Measurements from ENCODE around the gene TMEM171.

The TMEM171 gene

GRCh38 chr5:73154208-73155006 lies 34.0 kb downstream of the TMEM171 start:
- no peak overlapping the region for H3K4me2 ChIP-seq (ENCODE audit: low read length, poor library complexity, severe bottlenecking)
- H4K8ac ChIP-seq (ENCODE audit: low read length), result no peak overlapping the region
- H3K9ac ChIP-seq (ENCODE audit: low read length), result no peak overlapping the region
- no peaks in the 10 kb centered on the region for H3K79me1 ChIP-seq (replicated peaks; ENCODE audit: low read length, poor library complexity, severe bottlenecking)
- H3K27ac ChIP-seq (ENCODE audit: low read length, poor library complexity, severe bottlenecking), result peak overlapping the region; percentile 80
- no peak overlapping the region for H3K4me3 ChIP-seq (ENCODE audit: insufficient read depth in 1 of 2, low read depth in 1 of 2, low read length in 2 of 2)
- WGBS, result 100% methylated on average over 3 of the region's 5 CpGs
- H2BK15ac ChIP-seq (ENCODE audit: low read depth, poor library complexity, severe bottlenecking), result no peak overlapping the region
- H2AK5ac ChIP-seq (ENCODE audit: low read length, severe bottlenecking), result peak overlapping the region; percentile 99
- H3K4me1 ChIP-seq (ENCODE audit: control insufficient read depth, insufficient read depth, low read depth, low read length), result peaks cover 38% of the 10 kb centered on the region
- peaks cover 0 to 6% of the 10 kb centered on the region in 2 experiments for H3K27me3 ChIP-seq (ENCODE audit: control insufficient read depth in 1 of 2, insufficient read depth in 1 of 2, low read length in 2 of 2)
- H2BK120ac ChIP-seq (ENCODE audit: low read depth, low read length), result no peak overlapping the region
- no peak overlapping the region for H2AFZ ChIP-seq (ENCODE audit: low read depth, low read length)
- no peak overlapping the region for H3K14ac ChIP-seq (ENCODE audit: low read length in 2 of 2)
- H3K18ac ChIP-seq (ENCODE audit: low read depth in 1 of 2, low read length in 2 of 2), result no peak overlapping the region
- H3K4ac ChIP-seq (ENCODE audit: low read depth in 1 of 2, low read length in 2 of 2), result no peak overlapping the region
- peak overlapping the region; percentile 69 for H2BK5ac ChIP-seq (ENCODE audit: low read depth, low read length, poor library complexity, severe bottlenecking)
- no peak for DNase-seq
- H3K9me3 ChIP-seq (ENCODE audit: control insufficient read depth, low read length), result no peaks in the 10 kb centered on the region
- H3K23ac ChIP-seq (ENCODE audit: low read length in 2 of 2), result no peak overlapping the region
- no peak overlapping the region for H4K91ac ChIP-seq (ENCODE audit: low read length)
- no peaks in the 10 kb centered on the region for H3K36me3 ChIP-seq (ENCODE audit: control insufficient read depth in 1 of 2, insufficient read depth in 2 of 2, low read depth in 1 of 2, low read length in 2 of 2)
- H2BK12ac ChIP-seq (ENCODE audit: low read length in 2 of 2), result no peak overlapping the region

GRCh38 chr5:73155271-73156222 lies 35.2 kb downstream of the TMEM171 start:
- Histone ChIP-seq H3K27ac (ENCODE audit: low read length, poor library complexity, severe bottlenecking) (peak overlapping the region; percentile 77), H2BK12ac (ENCODE audit: low read length in 2 of 2) (no peak overlapping the region), H3K79me1 (replicated peaks; ENCODE audit: low read length, poor library complexity, severe bottlenecking) (no peaks in the 10 kb centered on the region), H3K4ac (ENCODE audit: low read depth in 1 of 2, low read length in 2 of 2) (no peak overlapping the region), H3K18ac (ENCODE audit: low read depth in 1 of 2, low read length in 2 of 2) (peak overlapping the region in 1 of 2 experiments; percentile 8), H4K8ac (ENCODE audit: low read length) (peak overlapping the region; percentile 10), H2BK15ac (ENCODE audit: low read depth, poor library complexity, severe bottlenecking) (no peak overlapping the region), H3K4me2 (ENCODE audit: low read length, poor library complexity, severe bottlenecking) (no peak overlapping the region), H3K23ac (ENCODE audit: low read length in 2 of 2) (no peak overlapping the region), H2BK120ac (ENCODE audit: low read depth, low read length) (no peak overlapping the region), H4K91ac (ENCODE audit: low read length) (no peak overlapping the region), H2AFZ (ENCODE audit: low read depth, low read length) (no peak overlapping the region), H3K9ac (ENCODE audit: low read length) (no peak overlapping the region), H2AK5ac (ENCODE audit: low read length, severe bottlenecking) (peak overlapping the region; percentile 94), H3K14ac (ENCODE audit: low read length in 2 of 2) (peak overlapping the region in 1 of 2 experiments; percentile 44), H3K4me1 (ENCODE audit: control insufficient read depth, insufficient read depth, low read depth, low read length) (peaks cover 35% of the 10 kb centered on the region), H3K4me3 (ENCODE audit: insufficient read depth in 1 of 2, low read depth in 1 of 2, low read length in 2 of 2) (no peak overlapping the region), H3K36me3 (ENCODE audit: control insufficient read depth in 1 of 2, insufficient read depth in 2 of 2, low read depth in 1 of 2, low read length in 2 of 2) (no peaks in the 10 kb centered on the region), H3K27me3 (ENCODE audit: control insufficient read depth in 1 of 2, insufficient read depth in 1 of 2, low read length in 2 of 2) (peaks cover 0 to 15% of the 10 kb centered on the region in 2 experiments), H2BK5ac (ENCODE audit: low read depth, low read length, poor library complexity, severe bottlenecking) (peak overlapping the region; percentile 77), H3K9me3 (ENCODE audit: control insufficient read depth, low read length) (no peaks in the 10 kb centered on the region)
- DNase-seq, result peak; percentile 4
- 73% methylated on average over 18 of the region's 18 CpGs for WGBS

GRCh38 chr5:73157414-73158303 lies 37.3 kb downstream of the TMEM171 start:
- peaks cover 0 to 22% of the 10 kb centered on the region in 2 experiments for H3K27me3 ChIP-seq (ENCODE audit: control insufficient read depth in 1 of 2, insufficient read depth in 1 of 2, low read length in 2 of 2)
- no peaks in the 10 kb centered on the region for H3K79me1 ChIP-seq (replicated peaks; ENCODE audit: low read length, poor library complexity, severe bottlenecking)
- H3K4me1 ChIP-seq (ENCODE audit: control insufficient read depth, insufficient read depth, low read depth, low read length), result peaks cover 26% of the 10 kb centered on the region
- H2AK5ac ChIP-seq (ENCODE audit: low read length, severe bottlenecking), result peak overlapping the region; percentile 79
- DNase-seq, result no peak
- H3K4me2 ChIP-seq (ENCODE audit: low read length, poor library complexity, severe bottlenecking), result no peak overlapping the region
- H3K27ac ChIP-seq (ENCODE audit: low read length, poor library complexity, severe bottlenecking), result peak overlapping the region; percentile 87
- H2BK120ac ChIP-seq (ENCODE audit: low read depth, low read length), result no peak overlapping the region
- H3K4ac ChIP-seq (ENCODE audit: low read depth in 1 of 2, low read length in 2 of 2), result no peak overlapping the region
- no peak overlapping the region for H3K23ac ChIP-seq (ENCODE audit: low read length in 2 of 2)
- no peak overlapping the region for H2BK15ac ChIP-seq (ENCODE audit: low read depth, poor library complexity, severe bottlenecking)
- no peak overlapping the region for H3K4me3 ChIP-seq (ENCODE audit: insufficient read depth in 1 of 2, low read depth in 1 of 2, low read length in 2 of 2)
- H3K18ac ChIP-seq (ENCODE audit: low read depth in 1 of 2, low read length in 2 of 2), result no peak overlapping the region
- no peak overlapping the region for H2AFZ ChIP-seq (ENCODE audit: low read depth, low read length)
- no peak overlapping the region for H2BK12ac ChIP-seq (ENCODE audit: low read length in 2 of 2)
- 77% methylated on average over 4 of the region's 6 CpGs for WGBS
- no peak overlapping the region for H4K91ac ChIP-seq (ENCODE audit: low read length)
- no peaks in the 10 kb centered on the region for H3K36me3 ChIP-seq (ENCODE audit: control insufficient read depth in 1 of 2, insufficient read depth in 2 of 2, low read depth in 1 of 2, low read length in 2 of 2)
- no peak overlapping the region for H3K9ac ChIP-seq (ENCODE audit: low read length)
- no peak overlapping the region for H3K14ac ChIP-seq (ENCODE audit: low read length in 2 of 2)
- H4K8ac ChIP-seq (ENCODE audit: low read length), result no peak overlapping the region
- H3K9me3 ChIP-seq (ENCODE audit: control insufficient read depth, low read length), result no peaks in the 10 kb centered on the region
- H2BK5ac ChIP-seq (ENCODE audit: low read depth, low read length, poor library complexity, severe bottlenecking), result peak overlapping the region; percentile 40

Measured in mesenchymal stem cell (in vitro differentiated cells and primary cell).